Cardiac fibroblast (primary cell): Measurements from ENCODE around the gene HSPB6.
"Not testable (repeated sequence)": the region's sequence is repeated elsewhere in the genome, so short reads cannot be mapped to it uniquely, and the experiment has no call there.

Experiments
- DNase-seq, 2 donors: peaks; one replicate each; pipeline versions ENCODE4 v3.0.0 to v3.0.0-alpha.2; 2010; ENCODE audit warnings: low read depth in 2 of 2
- H3K4me3 ChIP-seq, 2 donors: replicated peaks in 1 of 2; 1 replicate in 1 of 2; 2 replicates in 1 of 2; pipeline ENCODE4 v1.5.1; 2011; ENCODE audit warnings: low read depth in 2 of 2, low read length in 2 of 2, mild to moderate bottlenecking in 2 of 2, moderate library complexity in 1 of 2
- CTCF ChIP-seq: IDR thresholded peaks from one replicate; pipeline ENCODE4 v1.5.1; 2011; ENCODE audit warnings: low read depth, mild to moderate bottlenecking, low read length, inconsistent platforms

HSPB6 gene

GRCh38 chr19:35756377-35757230 is at the start of gene HSPB6:
HSPB6 (minus strand) TSS chr19:35757029; CDS start chr19:35757008, 21 bp downstream.
- peak; percentile 83 to 88 for DNase-seq
- H3K4me3 ChIP-seq, result peak within 1 kb of the TSS; percentile 58 to 93
- no peak for TF ChIP-seq CTCF

- H3K4me3 ChIP-seq, result no peak overlapping the region
- no peak for DNase-seq
- TF ChIP-seq CTCF, result no peak
These were observed 49.8 kb upstream of the HSPB6 start for GRCh38 chr19:35806597-35806996.

GRCh38 chr19:35805526-35806102 is 48.8 kb upstream of the HSPB6 start:
- TF ChIP-seq CTCF, result no peak
- no peak overlapping the region for H3K4me3 ChIP-seq
- DNase-seq, result no peak

- H3K4me3 ChIP-seq, result no peak overlapping the region
- no peak for DNase-seq
- no peak for TF ChIP-seq CTCF
These were observed 45.0 kb upstream of the HSPB6 start for GRCh38 chr19:35801828-35802227.

- H3K4me3 ChIP-seq, result no peak overlapping the region
- no peak for TF ChIP-seq CTCF
- no peak for DNase-seq
These were observed 40.8 kb upstream of the HSPB6 start for GRCh38 chr19:35797663-35798062.

GRCh38 chr19:35796645-35797542 is 40.1 kb upstream of the HSPB6 start:
- no peak for DNase-seq
- TF ChIP-seq CTCF, result no peak
- H3K4me3 ChIP-seq, result no peak overlapping the region

- not testable (repeated sequence) for DNase-seq, H3K4me3 ChIP-seq
These were observed 38.7 kb upstream of the HSPB6 start for GRCh38 chr19:35795564-35795963.
